Measurements from ENCODE around the gene TDRD5. TPM values are rescaled to one million over a fixed set of nuclear protein-coding genes. Genes with fewer than 3 reads are reported as not detected.

The TDRD5 gene
- total and polyA plus RNA-seq, 2 donors from 2014 or later: 0.47 to 1.5 TPM

DNA sequence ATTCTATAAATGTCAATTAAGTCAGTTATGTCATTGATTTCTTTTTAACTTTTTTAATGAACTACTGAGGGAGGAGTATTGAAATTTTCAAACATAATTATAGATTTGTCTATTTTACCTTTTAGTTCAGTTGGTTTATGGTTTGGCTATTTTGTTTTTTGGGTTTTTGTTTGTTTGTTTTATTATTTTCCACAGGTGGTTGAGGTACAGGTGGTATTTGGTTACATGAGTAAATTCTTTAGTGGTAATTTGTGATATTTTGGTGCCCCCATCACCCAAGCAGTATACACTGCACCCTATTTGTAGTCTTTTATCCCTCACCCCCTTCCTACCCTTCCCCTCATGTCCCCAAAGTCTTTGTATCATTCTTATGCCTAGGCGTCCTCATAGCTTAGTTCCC, 9.5 kb downstream of the TDRD5 start:
- H3K9ac ChIP-seq (ENCODE audit: low read length in 3 of 3): no peak overlapping the region
- no peaks in the 10 kb centered on the region for H3K9me3 ChIP-seq (ENCODE audit: control insufficient read depth in 2 of 3, insufficient read depth in 1 of 3, low read length in 3 of 3)
- FAIRE-seq (no peak), DNase-seq (no peak)
- intact Hi-C loops (cut with DNase I): no loop called here
- no peaks in the 10 kb centered on the region for H3K27me3 ChIP-seq (ENCODE audit: control insufficient read depth, insufficient read depth, low read length)
- no peaks in the 10 kb centered on the region for H3K4me1 ChIP-seq (ENCODE audit: control insufficient read depth in 2 of 3, insufficient read depth in 2 of 3, low read depth in 1 of 3, low read length in 3 of 3)
- no peaks in the 10 kb centered on the region for H3K36me3 ChIP-seq (ENCODE audit: control insufficient read depth in 2 of 3, insufficient read depth in 3 of 3, low read length in 3 of 3)
- TF ChIP-seq, protein P1, sequence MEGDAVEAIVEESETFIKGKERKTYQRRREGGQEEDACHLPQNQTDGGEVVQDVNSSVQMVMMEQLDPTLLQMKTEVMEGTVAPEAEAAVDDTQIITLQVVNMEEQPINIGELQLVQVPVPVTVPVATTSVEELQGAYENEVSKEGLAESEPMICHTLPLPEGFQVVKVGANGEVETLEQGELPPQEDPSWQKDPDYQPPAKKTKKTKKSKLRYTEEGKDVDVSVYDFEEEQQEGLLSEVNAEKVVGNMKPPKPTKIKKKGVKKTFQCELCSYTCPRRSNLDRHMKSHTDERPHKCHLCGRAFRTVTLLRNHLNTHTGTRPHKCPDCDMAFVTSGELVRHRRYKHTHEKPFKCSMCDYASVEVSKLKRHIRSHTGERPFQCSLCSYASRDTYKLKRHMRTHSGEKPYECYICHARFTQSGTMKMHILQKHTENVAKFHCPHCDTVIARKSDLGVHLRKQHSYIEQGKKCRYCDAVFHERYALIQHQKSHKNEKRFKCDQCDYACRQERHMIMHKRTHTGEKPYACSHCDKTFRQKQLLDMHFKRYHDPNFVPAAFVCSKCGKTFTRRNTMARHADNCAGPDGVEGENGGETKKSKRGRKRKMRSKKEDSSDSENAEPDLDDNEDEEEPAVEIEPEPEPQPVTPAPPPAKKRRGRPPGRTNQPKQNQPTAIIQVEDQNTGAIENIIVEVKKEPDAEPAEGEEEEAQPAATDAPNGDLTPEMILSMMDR (IDR thresholded peaks at IDR 0.05; ENCODE audit: borderline replicate concordance, extremely low read depth, insufficient read depth): no peak
- H3K4me3 ChIP-seq (ENCODE audit: low read length in 3 of 3): no peak overlapping the region
- no peak overlapping the region for H3K27ac ChIP-seq (ENCODE audit: low read depth in 2 of 2, low read length in 2 of 2)

DNA sequence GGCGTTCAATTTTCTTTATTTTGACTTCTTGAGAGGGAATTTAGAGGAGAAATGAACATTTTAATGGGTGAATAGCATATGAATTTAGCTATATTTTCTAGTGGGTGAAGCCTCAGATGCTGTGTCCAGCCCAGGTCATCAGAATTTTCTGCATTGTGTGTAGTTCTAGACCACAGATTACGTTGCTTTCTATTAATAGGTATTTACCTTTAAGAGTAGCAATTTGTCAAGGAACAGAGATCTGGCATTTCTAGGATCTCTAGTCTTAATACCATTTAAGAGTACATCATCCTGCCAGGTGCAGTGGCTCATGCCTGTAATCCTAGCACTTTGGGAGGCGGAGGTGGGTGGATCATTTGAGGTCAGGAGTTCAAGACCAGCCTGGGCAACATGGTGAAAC, 20.7 kb downstream of the TDRD5 start:
- no peaks in the 10 kb centered on the region for H3K27me3 ChIP-seq (ENCODE audit: control insufficient read depth, insufficient read depth, low read length)
- TF ChIP-seq, protein P1 (IDR thresholded peaks at IDR 0.05; ENCODE audit: borderline replicate concordance, extremely low read depth, insufficient read depth): no peak
- FAIRE-seq (no peak), DNase-seq (no peak)
- no peaks in the 10 kb centered on the region for H3K36me3 ChIP-seq (ENCODE audit: control insufficient read depth in 2 of 3, insufficient read depth in 3 of 3, low read length in 3 of 3)
- H3K9ac ChIP-seq (ENCODE audit: low read length in 3 of 3): no peak overlapping the region
- H3K4me1 ChIP-seq (ENCODE audit: control insufficient read depth in 2 of 3, insufficient read depth in 2 of 3, low read depth in 1 of 3, low read length in 3 of 3): no peaks in the 10 kb centered on the region
- intact Hi-C loops (cut with DNase I): no loop called here
- no peaks in the 10 kb centered on the region for H3K9me3 ChIP-seq (ENCODE audit: control insufficient read depth in 2 of 3, insufficient read depth in 1 of 3, low read length in 3 of 3)
- H3K27ac ChIP-seq (ENCODE audit: low read depth in 2 of 2, low read length in 2 of 2): no peak overlapping the region
- H3K4me3 ChIP-seq (ENCODE audit: low read length in 3 of 3): no peak overlapping the region

DNA sequence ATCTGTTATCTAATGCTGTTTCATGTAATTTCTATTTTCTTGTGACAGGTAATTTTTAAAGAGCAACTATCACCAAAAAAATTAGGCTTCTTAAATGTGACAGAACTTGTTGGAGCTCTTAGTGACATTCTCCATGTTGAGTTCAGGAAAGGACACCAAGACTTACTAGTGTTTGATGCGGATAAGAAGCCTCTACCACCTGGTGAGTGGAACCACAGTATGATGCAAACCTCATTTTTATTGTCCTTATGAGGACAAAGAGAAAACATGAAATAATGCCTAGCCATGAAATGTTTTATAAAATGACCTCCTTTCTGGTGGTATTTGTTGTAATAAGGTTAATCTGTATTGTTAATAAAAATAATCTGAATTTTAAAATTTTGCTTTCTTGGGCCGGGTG, 39.1 kb downstream of the TDRD5 start:
- TF ChIP-seq, protein P1 (IDR thresholded peaks at IDR 0.05; ENCODE audit: borderline replicate concordance, extremely low read depth, insufficient read depth): no peak
- Histone ChIP-seq H3K4me3 (ENCODE audit: low read length in 3 of 3) (no peak overlapping the region), H3K4me1 (ENCODE audit: control insufficient read depth in 2 of 3, insufficient read depth in 2 of 3, low read depth in 1 of 3, low read length in 3 of 3) (no peaks in the 10 kb centered on the region), H3K27me3 (ENCODE audit: control insufficient read depth, insufficient read depth, low read length) (no peaks in the 10 kb centered on the region), H3K27ac (ENCODE audit: low read depth in 2 of 2, low read length in 2 of 2) (no peak overlapping the region), H3K36me3 (ENCODE audit: control insufficient read depth in 2 of 3, insufficient read depth in 3 of 3, low read length in 3 of 3) (no peaks in the 10 kb centered on the region), H3K9me3 (ENCODE audit: control insufficient read depth in 2 of 3, insufficient read depth in 1 of 3, low read length in 3 of 3) (no peaks in the 10 kb centered on the region), H3K9ac (ENCODE audit: low read length in 3 of 3) (no peak overlapping the region)
- FAIRE-seq (no peak), DNase-seq (no peak)
- intact Hi-C loops (cut with DNase I): no loop called here

DNA sequence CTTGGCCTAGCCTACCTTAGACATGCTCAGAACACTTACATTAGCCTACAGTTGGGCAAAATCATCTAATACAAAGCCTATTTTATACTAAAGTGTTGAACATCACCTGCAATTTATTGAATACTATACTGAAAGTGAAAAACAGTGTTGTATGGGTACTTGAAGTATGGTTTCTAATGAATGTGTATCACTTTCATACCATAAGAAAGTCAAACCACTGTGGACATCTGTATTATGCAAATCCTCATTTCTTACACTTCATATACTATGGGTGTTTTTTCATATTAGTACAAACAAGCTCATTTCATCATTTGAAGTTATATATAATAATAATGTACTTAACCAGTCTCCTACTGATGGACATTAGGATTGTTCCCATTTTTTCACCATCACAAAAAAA, 41.2 kb downstream of the TDRD5 start:
- DNase-seq: no peak
- Histone ChIP-seq H3K9me3 (ENCODE audit: control insufficient read depth in 2 of 3, insufficient read depth in 1 of 3, low read length in 3 of 3) (no peaks in the 10 kb centered on the region), H3K27me3 (ENCODE audit: control insufficient read depth, insufficient read depth, low read length) (no peaks in the 10 kb centered on the region), H3K36me3 (ENCODE audit: control insufficient read depth in 2 of 3, insufficient read depth in 3 of 3, low read length in 3 of 3) (no peaks in the 10 kb centered on the region), H3K27ac (ENCODE audit: low read depth in 2 of 2, low read length in 2 of 2) (no peak overlapping the region), H3K9ac (ENCODE audit: low read length in 3 of 3) (no peak overlapping the region), H3K4me1 (ENCODE audit: control insufficient read depth in 2 of 3, insufficient read depth in 2 of 3, low read depth in 1 of 3, low read length in 3 of 3) (no peaks in the 10 kb centered on the region), H3K4me3 (ENCODE audit: low read length in 3 of 3) (no peak overlapping the region)
- intact Hi-C loops (cut with DNase I): no loop called here
- FAIRE-seq: no peak
- TF ChIP-seq, protein P1 (IDR thresholded peaks at IDR 0.05; ENCODE audit: borderline replicate concordance, extremely low read depth, insufficient read depth): no peak
